Upper lobe of left lung (tissue), 6 donors: ENCODE data around the gene PPP1R12C. TPM values are rescaled to one million over a fixed set of nuclear protein-coding genes. Genes with fewer than 3 reads are reported as not detected.

ENCODE experiments used
- ATAC-seq, 2 donors: fragments of 200-7000 bp; cut with Tn5 transposase; one replicate each; pipeline ENCODE4 v1.9.1; 2022; ENCODE audit warnings: mild to moderate bottlenecking in 2 of 2, moderate library complexity in 2 of 2; ENCODE audit not compliant: low FRiP score in 2 of 2
- DNase-seq, 2 donors: peaks; one replicate each; pipeline ENCODE4 v3.0.0-alpha.2; 2019 to 2020
- H3K27ac ChIP-seq, 4 donors: fragments of 200-600 bp; sonication (generic); one replicate each; pipeline ENCODE4 v1.5.1; 2016 to 2019
- H3K27me3 ChIP-seq, 4 donors: fragments of 200-600 bp; sonication (generic); one replicate each; pipeline ENCODE4 v1.5.1; 2017 to 2019
- H3K36me3 ChIP-seq, 4 donors: fragments of 200-600 bp; sonication (generic); one replicate each; pipeline ENCODE4 v1.5.1; 2016 to 2019
- H3K4me1 ChIP-seq, 4 donors: fragments of 200-600 bp; sonication (generic); one replicate each; pipeline ENCODE4 v1.5.1; 2018 to 2019
- H3K4me3 ChIP-seq, 4 donors: fragments of 200-600 bp; sonication (generic); one replicate each; pipeline ENCODE4 v1.5.1; 2017 to 2019; ENCODE audit warnings: mild to moderate bottlenecking in 2 of 4, moderate library complexity in 1 of 4
- H3K9me3 ChIP-seq, 4 donors: fragments of 200-600 bp; sonication (generic); one replicate each; pipeline ENCODE4 v1.5.1; 2018 to 2019
- EP300 ChIP-seq, 4 donors: sonication (generic); formaldehyde crosslinking; IDR thresholded peaks; one replicate each; pipeline ENCODE4 v1.5.1; 2017; ENCODE audit warnings: antibody characterized with exemption in 4 of 4, control low read depth in 2 of 4
- POLR2A ChIP-seq, 4 donors: fragments of 450-650 bp; IDR thresholded peaks; one replicate each; pipeline ENCODE4 v1.5.1; 2016 to 2017; ENCODE audit warnings: antibody characterized with exemption in 4 of 4, mild to moderate bottlenecking in 2 of 4
- POLR2AphosphoS5 ChIP-seq, 2 donors: sonication (generic); formaldehyde crosslinking; IDR thresholded peaks; one replicate each; pipeline ENCODE4 v1.5.1; 2017; ENCODE audit warnings: antibody characterized with exemption in 2 of 2
- WGBS, 2 donors: methylation state at CpG; one replicate each; pipeline ENCODE4 v1.1.5; 2017 to 2018; 5-methylcytosine and 5-hydroxymethylcytosine counted together
- total RNA-seq, 6 donors: library from RNA; depleted of rRNA in 4 of 6; stranded (reverse); fragments of >200 nt in 4 of 6; gene quantifications; one replicate each; pipeline versions ENCODE4 v1.1.0 to v1.2.1, GENCODE V29; 2016 to 2021
- TF ChIP-seq, protein P1 (sequence below), 6 experiments: fragments of 450-650 bp in 4 of 6; fragments of 200-600 bp in 2 of 6; sonication (generic) in 2 of 6; IDR thresholded peaks; one replicate each; pipeline ENCODE4 v1.5.1; 2016 to 2019; ENCODE audit warnings: antibody characterized with exemption in 6 of 6
- donor health status: DM: no; HTN: no; CAD: no; lungs with moderate emphysema.
- donor health status: DM: no; HTN: yes; CAD: no; lungs with severe emphysema.

The PPP1R12C gene
- total RNA-seq, 6 donors from 2014 or later, result 99.6 to 369 (median 158) TPM

DNA sequence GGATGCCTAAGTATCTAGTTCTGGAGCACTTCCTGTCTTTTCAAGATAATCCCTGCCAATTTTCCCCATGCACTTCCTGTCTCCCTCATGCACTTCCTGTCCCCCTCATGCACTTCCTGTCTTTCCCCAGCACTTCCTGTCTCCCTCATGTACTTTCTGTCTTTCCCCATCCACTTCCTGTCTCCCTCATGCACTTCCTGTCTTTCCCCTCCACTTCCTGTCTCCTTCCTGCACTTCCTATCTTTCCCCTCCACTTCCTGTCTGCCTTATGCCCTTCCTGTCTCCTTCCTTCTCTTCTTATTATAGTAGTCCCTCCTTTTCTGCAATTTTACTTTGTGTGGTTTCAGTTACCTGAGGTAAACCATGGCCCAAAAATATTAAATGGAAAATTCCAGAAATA lies 34.6 kb upstream of the PPP1R12C start:
- ATAC-seq (no peak), DNase-seq (no peak)
- no peaks in the 10 kb centered on the region for H3K36me3 ChIP-seq
- no peak for TF ChIP-seq POLR2A (IDR thresholded peaks at IDR 0.05)
- TF ChIP-seq, protein P1, sequence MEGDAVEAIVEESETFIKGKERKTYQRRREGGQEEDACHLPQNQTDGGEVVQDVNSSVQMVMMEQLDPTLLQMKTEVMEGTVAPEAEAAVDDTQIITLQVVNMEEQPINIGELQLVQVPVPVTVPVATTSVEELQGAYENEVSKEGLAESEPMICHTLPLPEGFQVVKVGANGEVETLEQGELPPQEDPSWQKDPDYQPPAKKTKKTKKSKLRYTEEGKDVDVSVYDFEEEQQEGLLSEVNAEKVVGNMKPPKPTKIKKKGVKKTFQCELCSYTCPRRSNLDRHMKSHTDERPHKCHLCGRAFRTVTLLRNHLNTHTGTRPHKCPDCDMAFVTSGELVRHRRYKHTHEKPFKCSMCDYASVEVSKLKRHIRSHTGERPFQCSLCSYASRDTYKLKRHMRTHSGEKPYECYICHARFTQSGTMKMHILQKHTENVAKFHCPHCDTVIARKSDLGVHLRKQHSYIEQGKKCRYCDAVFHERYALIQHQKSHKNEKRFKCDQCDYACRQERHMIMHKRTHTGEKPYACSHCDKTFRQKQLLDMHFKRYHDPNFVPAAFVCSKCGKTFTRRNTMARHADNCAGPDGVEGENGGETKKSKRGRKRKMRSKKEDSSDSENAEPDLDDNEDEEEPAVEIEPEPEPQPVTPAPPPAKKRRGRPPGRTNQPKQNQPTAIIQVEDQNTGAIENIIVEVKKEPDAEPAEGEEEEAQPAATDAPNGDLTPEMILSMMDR (IDR thresholded peaks at IDR 0.05), result no peak
- TF ChIP-seq EP300 (IDR thresholded peaks at IDR 0.05), result no peak
- TF ChIP-seq POLR2AphosphoS5 (IDR thresholded peaks at IDR 0.05), result no peak
- no peak overlapping the region for H3K27ac ChIP-seq
- peaks cover 3 to 16% (median 7%) of the 10 kb centered on the region in 4 donors for H3K4me1 ChIP-seq
- peaks cover 0 to 24% (median 7%) of the 10 kb centered on the region in 4 donors for H3K27me3 ChIP-seq
- H3K9me3 ChIP-seq, result no peaks in the 10 kb centered on the region
- no peak overlapping the region for H3K4me3 ChIP-seq

DNA sequence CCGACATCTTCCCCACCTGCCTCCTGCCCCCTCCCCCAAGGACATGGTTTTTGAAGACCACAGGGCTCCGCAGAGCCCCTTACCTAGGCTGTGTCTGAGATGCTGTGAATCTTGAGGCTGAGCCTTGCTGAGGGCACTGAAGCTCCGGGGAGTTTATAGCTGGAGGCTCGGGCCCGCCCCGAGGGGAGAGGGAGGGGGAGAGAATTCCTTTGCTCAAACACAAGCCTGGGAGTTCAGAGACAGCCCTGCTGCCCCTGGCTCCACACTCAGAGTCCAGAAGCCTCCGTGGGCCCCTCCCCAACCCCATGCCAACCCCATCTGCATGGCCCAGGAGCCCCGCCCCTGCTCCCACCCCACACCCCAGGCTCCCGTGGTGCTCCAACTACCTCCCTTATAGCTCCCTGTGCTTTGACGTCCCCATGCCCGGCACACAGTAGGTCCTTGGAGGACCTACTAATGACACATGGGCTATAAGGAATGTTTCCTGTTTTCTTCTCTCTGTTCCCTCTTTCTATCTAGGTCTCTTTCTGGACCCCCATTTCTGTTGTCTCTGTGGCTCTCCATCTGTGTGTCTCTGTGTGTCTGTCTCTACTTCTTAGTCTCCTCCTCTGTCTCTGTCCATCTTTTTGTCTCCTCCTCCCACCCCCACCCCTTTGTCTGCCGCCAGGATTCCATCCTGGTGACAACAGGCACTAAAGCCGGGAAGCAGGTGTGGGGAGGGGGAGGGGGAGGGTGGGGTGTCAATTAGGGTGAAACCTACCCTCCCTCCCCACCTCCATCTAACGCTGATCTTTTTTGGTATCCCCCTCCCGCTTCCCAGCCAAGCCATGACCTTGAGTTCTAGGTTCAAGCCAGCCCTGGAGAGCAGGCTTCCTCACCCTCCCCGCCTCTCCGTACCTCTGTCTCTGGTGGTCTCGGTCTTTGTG lies 31.9 kb upstream of the PPP1R12C start, which contains the start of gene TNNT1:
Gene TNNT1 (minus strand): TSS at position 129 of the 926 bp plus-strand sequence. CDS start 2,049 bp downstream, outside the sequence.
- H3K9me3 ChIP-seq, result no peaks in the 10 kb centered on the region
- TF ChIP-seq, protein P1 (IDR thresholded peaks at IDR 0.05), result no peak
- TF ChIP-seq EP300 (IDR thresholded peaks at IDR 0.05) (no peak), POLR2AphosphoS5 (IDR thresholded peaks at IDR 0.05) (no peak), POLR2A (IDR thresholded peaks at IDR 0.05) (no peak)
- no peaks in the 10 kb centered on the region for H3K36me3 ChIP-seq
- H3K27me3 ChIP-seq, result peaks cover 0 to 36% (median 18%) of the 10 kb centered on the region in 4 donors
- H3K4me1 ChIP-seq, result peaks cover 0 to 20% (median 13%) of the 10 kb centered on the region in 4 donors
- DNase-seq (peak in 1 of 2 donors; percentile 21), ATAC-seq (no peak)
- no peak within 1 kb of the TSS for H3K4me3 ChIP-seq
- no peak within 1 kb of the TSS for H3K27ac ChIP-seq
- 16 to 20% methylated on average over 16 to 18 of the region's 18 CpGs for WGBS, 2 donors

DNA sequence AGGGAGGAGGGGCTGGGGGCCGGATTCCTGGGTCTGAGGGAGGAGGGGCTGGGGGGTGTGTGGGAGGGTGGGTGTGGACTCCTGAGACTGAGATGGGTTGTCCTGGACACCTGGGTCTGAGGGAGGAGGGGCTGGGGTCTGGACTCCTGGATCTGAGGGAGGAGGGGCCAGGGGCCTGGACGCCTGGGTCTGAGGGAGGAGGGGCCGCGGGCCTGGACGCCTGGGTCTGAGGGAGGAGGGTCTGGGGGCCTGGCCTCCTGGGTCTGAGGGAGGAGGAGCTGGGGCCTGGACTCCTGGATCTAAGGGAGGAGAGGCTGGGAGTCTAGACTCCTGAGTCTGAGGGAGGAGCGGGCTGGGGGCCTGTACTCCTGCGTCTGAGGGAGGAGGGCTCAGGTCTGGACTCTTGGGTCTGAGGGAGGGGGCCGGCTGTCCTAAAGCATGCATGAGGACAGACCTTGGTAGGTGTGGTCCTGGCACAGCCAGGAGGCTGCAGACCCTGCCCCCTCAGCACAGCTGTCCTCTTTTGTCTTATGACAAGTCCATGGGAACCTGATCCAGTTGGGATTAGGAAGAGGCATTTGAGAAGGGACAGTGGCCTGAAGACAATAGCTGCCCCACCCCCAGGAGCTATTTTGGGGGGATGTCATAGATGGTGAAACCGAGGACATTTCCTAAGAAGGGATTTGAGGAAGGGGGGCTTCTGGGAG lies 30.3 kb upstream of the PPP1R12C start:
- peaks cover 0 to 42% (median 18%) of the 10 kb centered on the region in 4 donors for H3K27me3 ChIP-seq
- no peak for ATAC-seq
- H3K27ac ChIP-seq, result no peak overlapping the region
- no peaks in the 10 kb centered on the region for H3K36me3 ChIP-seq
- 22 to 27% methylated on average over 1 to 7 of the region's 9 CpGs for WGBS, 2 donors
- no peak for DNase-seq
- no peak overlapping the region for H3K4me3 ChIP-seq
- TF ChIP-seq, protein P1 (IDR thresholded peaks at IDR 0.05), result no peak
- no peak for TF ChIP-seq POLR2AphosphoS5 (IDR thresholded peaks at IDR 0.05)
- no peak for TF ChIP-seq EP300 (IDR thresholded peaks at IDR 0.05)
- no peak for TF ChIP-seq POLR2A (IDR thresholded peaks at IDR 0.05)
- no peaks in the 10 kb centered on the region for H3K9me3 ChIP-seq
- H3K4me1 ChIP-seq, result peaks cover 0 to 20% (median 13%) of the 10 kb centered on the region in 4 donors

GRCh38 chr19:55146705-55147273 lies 29.4 kb upstream of the PPP1R12C start:
- TF ChIP-seq POLR2A (IDR thresholded peaks at IDR 0.05) (no peak), EP300 (IDR thresholded peaks at IDR 0.05) (no peak), POLR2AphosphoS5 (IDR thresholded peaks at IDR 0.05) (no peak)
- TF ChIP-seq, protein P1 (IDR thresholded peaks at IDR 0.05), result no peak
- Histone ChIP-seq H3K9me3 (no peaks in the 10 kb centered on the region), H3K36me3 (no peaks in the 10 kb centered on the region), H3K27me3 (peaks cover 0 to 45% (median 20%) of the 10 kb centered on the region in 4 donors), H3K4me3 (peak overlapping the region in 1 of 4 donors; percentile 20), H3K27ac (no peak overlapping the region), H3K4me1 (peaks cover 0 to 21% (median 13%) of the 10 kb centered on the region in 4 donors)
- DNase-seq, result peak in 1 of 2 donors; percentile 65
- ATAC-seq, result peak in 1 of 2 donors; percentile 23
- WGBS, 2 donors, result 3 to 4% methylated on average over 10 to 24 of the region's 27 CpGs
